ENCODE measurements around the gene POU4F3.

DNA sequence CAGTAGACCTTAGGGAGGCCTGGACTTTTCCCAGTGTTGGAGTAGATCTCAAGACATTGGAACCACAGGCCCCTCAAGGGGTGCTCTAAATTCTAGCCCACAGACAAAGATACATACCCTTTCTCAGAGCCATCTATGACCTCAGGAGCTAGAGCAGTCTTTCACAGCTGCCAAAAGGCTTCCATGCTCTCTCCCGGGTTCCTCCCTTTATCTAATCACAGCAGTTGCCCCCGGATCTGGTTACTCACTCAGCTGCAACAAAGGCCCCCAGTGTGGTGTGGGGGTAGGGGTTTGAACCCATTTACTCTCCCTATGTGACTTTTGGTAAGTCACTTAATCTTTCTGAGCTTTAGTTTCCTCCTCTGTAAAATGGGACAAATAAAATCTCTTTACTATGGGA is 27.0 kb downstream of the POU4F3 start:
- TF ChIP-seq, protein P1, sequence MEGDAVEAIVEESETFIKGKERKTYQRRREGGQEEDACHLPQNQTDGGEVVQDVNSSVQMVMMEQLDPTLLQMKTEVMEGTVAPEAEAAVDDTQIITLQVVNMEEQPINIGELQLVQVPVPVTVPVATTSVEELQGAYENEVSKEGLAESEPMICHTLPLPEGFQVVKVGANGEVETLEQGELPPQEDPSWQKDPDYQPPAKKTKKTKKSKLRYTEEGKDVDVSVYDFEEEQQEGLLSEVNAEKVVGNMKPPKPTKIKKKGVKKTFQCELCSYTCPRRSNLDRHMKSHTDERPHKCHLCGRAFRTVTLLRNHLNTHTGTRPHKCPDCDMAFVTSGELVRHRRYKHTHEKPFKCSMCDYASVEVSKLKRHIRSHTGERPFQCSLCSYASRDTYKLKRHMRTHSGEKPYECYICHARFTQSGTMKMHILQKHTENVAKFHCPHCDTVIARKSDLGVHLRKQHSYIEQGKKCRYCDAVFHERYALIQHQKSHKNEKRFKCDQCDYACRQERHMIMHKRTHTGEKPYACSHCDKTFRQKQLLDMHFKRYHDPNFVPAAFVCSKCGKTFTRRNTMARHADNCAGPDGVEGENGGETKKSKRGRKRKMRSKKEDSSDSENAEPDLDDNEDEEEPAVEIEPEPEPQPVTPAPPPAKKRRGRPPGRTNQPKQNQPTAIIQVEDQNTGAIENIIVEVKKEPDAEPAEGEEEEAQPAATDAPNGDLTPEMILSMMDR (IDR thresholded peaks at IDR 0.05) = no peak
- no peak for TF ChIP-seq POLR2A (IDR thresholded peaks at IDR 0.05)
